Ishikawa (cell line): ENCODE data around the gene ABRAXAS1.

Experiments used
- CEBPB ChIP-seq: IDR thresholded peaks from 2 replicates; pipeline ENCODE4 v1.6.1; 2012
- CREB1 ChIP-seq: IDR thresholded peaks from 2 replicates; pipeline ENCODE4 v1.6.1; 2012; ENCODE audit warnings: low read depth
- EGR1 ChIP-seq: IDR thresholded peaks from 2 replicates; pipeline ENCODE4 v1.6.1; 2012
- EP300 ChIP-seq: IDR thresholded peaks from 2 replicates; pipeline ENCODE4 v1.6.1; 2012; ENCODE audit warnings: borderline replicate concordance
- FOXM1 ChIP-seq: IDR thresholded peaks from 2 replicates; pipeline ENCODE4 v1.6.1; 2012; ENCODE audit warnings: low read depth, borderline replicate concordance
- NFIC ChIP-seq: IDR thresholded peaks from 2 replicates; pipeline ENCODE4 v1.6.1; 2012
- RAD21 ChIP-seq: IDR thresholded peaks from 2 replicates; pipeline ENCODE4 v1.6.1; 2012; ENCODE audit warnings: low read depth
- TAF1 ChIP-seq: IDR thresholded peaks from 2 replicates; pipeline ENCODE4 v1.6.1; 2012; ENCODE audit warnings: low read depth, mild to moderate bottlenecking
- TCF12 ChIP-seq: IDR thresholded peaks from 2 replicates; pipeline ENCODE4 v1.6.1; 2012; ENCODE audit warnings: low read depth
- TEAD4 ChIP-seq: IDR thresholded peaks from 2 replicates; pipeline ENCODE4 v1.6.1; 2012
- YY1 ChIP-seq: IDR thresholded peaks from 2 replicates; pipeline ENCODE4 v1.6.1; 2012; ENCODE audit warnings: low read depth
- ZBTB7A ChIP-seq: IDR thresholded peaks from 2 replicates; pipeline ENCODE4 v1.6.1; 2012; ENCODE audit warnings: low read depth
- TF ChIP-seq, protein P1 (sequence below): IDR thresholded peaks from 2 replicates; pipeline ENCODE4 v1.6.1; 2012; ENCODE audit warnings: low read depth, mild to moderate bottlenecking
- TF ChIP-seq, protein P2 (sequence below): IDR thresholded peaks from 2 replicates; pipeline ENCODE4 v1.6.1; 2012
- TF ChIP-seq, protein P3 (sequence below): IDR thresholded peaks from 2 replicates; pipeline ENCODE4 v1.6.1; 2012

The ABRAXAS1 gene

DNA sequence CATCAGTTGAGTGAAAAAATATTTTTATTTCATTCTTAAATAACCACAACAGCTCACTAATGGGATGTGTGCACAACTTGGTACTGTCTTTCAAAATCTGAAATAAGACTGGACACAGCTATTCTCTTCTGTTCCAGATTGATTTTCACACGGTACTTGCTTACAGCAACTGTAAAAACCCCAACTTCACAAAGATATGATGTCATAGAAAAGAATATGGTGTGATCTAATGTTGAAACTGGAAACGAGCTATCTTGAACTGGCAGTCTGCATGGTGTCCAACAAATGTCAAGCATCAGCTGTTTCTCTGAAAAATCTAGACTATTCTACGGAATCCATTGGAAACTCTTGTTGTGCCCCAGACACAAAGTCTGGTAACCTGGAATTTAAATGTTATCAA lies 44.0 kb downstream of the ABRAXAS1 start:
- no peak for TF ChIP-seq FOXM1
- TF ChIP-seq EP300 = no peak
- TF ChIP-seq, protein P1, sequence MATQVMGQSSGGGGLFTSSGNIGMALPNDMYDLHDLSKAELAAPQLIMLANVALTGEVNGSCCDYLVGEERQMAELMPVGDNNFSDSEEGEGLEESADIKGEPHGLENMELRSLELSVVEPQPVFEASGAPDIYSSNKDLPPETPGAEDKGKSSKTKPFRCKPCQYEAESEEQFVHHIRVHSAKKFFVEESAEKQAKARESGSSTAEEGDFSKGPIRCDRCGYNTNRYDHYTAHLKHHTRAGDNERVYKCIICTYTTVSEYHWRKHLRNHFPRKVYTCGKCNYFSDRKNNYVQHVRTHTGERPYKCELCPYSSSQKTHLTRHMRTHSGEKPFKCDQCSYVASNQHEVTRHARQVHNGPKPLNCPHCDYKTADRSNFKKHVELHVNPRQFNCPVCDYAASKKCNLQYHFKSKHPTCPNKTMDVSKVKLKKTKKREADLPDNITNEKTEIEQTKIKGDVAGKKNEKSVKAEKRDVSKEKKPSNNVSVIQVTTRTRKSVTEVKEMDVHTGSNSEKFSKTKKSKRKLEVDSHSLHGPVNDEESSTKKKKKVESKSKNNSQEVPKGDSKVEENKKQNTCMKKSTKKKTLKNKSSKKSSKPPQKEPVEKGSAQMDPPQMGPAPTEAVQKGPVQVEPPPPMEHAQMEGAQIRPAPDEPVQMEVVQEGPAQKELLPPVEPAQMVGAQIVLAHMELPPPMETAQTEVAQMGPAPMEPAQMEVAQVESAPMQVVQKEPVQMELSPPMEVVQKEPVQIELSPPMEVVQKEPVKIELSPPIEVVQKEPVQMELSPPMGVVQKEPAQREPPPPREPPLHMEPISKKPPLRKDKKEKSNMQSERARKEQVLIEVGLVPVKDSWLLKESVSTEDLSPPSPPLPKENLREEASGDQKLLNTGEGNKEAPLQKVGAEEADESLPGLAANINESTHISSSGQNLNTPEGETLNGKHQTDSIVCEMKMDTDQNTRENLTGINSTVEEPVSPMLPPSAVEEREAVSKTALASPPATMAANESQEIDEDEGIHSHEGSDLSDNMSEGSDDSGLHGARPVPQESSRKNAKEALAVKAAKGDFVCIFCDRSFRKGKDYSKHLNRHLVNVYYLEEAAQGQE = no peak
- no peak for TF ChIP-seq RAD21
- TF ChIP-seq, protein P2, sequence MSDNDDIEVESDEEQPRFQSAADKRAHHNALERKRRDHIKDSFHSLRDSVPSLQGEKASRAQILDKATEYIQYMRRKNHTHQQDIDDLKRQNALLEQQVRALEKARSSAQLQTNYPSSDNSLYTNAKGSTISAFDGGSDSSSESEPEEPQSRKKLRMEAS = no peak
- no peak for TF ChIP-seq EGR1
- TF ChIP-seq CREB1 = no peak
- no peak for TF ChIP-seq TEAD4
- no peak for TF ChIP-seq TAF1
- TF ChIP-seq TCF12 = no peak
- no peak for TF ChIP-seq ZBTB7A
- TF ChIP-seq NFIC = no peak
- TF ChIP-seq, protein P3, sequence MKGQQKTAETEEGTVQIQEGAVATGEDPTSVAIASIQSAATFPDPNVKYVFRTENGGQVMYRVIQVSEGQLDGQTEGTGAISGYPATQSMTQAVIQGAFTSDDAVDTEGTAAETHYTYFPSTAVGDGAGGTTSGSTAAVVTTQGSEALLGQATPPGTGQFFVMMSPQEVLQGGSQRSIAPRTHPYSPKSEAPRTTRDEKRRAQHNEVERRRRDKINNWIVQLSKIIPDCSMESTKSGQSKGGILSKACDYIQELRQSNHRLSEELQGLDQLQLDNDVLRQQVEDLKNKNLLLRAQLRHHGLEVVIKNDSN = no peak
- TF ChIP-seq CEBPB = no peak

DNA sequence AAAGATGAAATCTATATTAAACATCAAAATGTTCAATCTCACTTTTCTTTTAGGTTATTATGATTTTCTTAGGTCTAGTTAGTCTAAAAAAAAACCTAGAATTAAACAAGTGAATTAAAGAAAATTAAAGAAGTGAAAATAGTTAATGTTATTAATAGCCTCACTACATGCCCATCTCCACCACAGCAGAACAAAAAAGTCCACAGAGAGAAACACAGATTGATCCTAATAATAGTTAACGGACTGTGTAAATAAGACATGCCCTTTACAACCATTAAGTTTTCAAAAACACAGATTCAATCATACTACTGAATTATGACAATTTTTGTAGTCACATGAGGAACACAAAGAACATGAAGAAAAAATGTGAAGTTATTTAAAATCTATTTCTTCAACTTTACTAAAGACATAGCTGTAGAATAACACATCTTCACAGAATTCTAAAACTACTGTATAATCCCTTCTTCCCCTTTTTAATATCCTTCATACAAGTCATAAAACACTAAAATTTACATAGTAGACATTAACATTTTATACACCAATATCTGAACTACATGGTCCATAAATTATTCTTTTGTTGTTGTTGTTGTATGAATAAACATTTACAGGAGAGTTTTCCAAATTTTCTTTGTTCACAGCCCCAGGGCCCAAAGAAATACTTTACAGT lies 44.6 kb downstream of the ABRAXAS1 start:
- TF ChIP-seq TAF1 = no peak
- TF ChIP-seq, protein P1 = no peak
- TF ChIP-seq EGR1 = no peak
- no peak for TF ChIP-seq TCF12
- TF ChIP-seq CREB1 = no peak
- no peak for TF ChIP-seq TEAD4
- TF ChIP-seq YY1 = no peak
- TF ChIP-seq CEBPB = no peak
- no peak for TF ChIP-seq EP300

DNA sequence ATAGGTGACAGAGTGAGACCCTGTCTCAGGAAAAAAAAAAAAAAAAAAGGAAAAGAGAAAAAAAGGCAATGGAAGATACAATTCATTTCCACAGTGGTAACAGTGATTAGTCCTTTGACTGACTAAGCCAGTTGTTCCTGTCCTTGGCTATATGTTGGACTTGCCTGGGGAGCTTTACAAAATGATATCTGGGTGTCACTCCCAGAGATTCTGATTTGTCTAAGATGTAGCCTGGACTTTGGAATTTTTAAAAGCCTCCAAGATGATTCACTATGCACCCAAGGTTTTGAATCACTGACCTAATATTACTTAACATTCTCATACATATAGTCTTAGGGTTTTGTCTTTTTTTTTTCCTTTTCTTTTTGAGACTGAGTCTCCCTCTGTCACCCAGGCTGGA lies 46.2 kb downstream of the ABRAXAS1 start:
- TF ChIP-seq CREB1 = no peak
- no peak for TF ChIP-seq TAF1
- TF ChIP-seq RAD21 = no peak
- TF ChIP-seq, protein P3 = no peak
- TF ChIP-seq EP300 = no peak
- TF ChIP-seq, protein P1 = no peak
- no peak for TF ChIP-seq TCF12
- TF ChIP-seq, protein P2 = no peak
- TF ChIP-seq EGR1 = no peak
- no peak for TF ChIP-seq YY1
- no peak for TF ChIP-seq FOXM1
- TF ChIP-seq ZBTB7A = no peak
- no peak for TF ChIP-seq TEAD4
- no peak for TF ChIP-seq NFIC
- no peak for TF ChIP-seq CEBPB

DNA sequence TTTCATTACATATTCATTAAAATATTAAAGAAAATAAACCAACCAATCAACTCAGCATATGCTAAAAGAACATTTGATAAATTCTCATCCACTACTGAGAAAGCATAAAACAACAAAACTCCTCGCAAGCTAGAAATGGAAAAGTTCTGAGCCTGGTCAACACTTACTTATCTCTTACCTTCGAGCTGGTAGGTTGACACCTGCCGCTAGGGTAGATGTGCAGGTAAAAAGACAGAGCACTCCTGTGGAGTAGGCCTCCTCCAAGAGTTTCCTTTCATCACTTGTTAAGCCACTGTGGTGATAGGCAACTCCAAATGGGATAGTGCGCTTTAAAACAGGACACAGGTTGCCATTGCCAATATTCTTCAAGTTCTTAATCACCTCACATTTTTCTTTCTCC lies 48.2 kb downstream of the ABRAXAS1 start:
- TF ChIP-seq ZBTB7A = no peak
- no peak for TF ChIP-seq TCF12
- TF ChIP-seq, protein P1 = no peak
- TF ChIP-seq TEAD4 = no peak
- no peak for TF ChIP-seq EP300
- TF ChIP-seq CEBPB = no peak
- TF ChIP-seq, protein P3 = no peak
- no peak for TF ChIP-seq YY1
- no peak for TF ChIP-seq RAD21
- TF ChIP-seq NFIC = no peak
- TF ChIP-seq EGR1 = no peak
- TF ChIP-seq, protein P2 = no peak
- TF ChIP-seq TAF1 = no peak
- no peak for TF ChIP-seq FOXM1
- no peak for TF ChIP-seq CREB1
